Stimulated activated CD4-positive, alpha-beta T cell treated with anti-CD3 and anti-CD28 coated beads, TNF-alpha, amount 100 ng/mL, for 24 hours (primary cell): ENCODE measurements around the gene ENO3.

ENCODE experiments used
- DNase-seq, 3 experiments: peaks; one replicate each; pipeline ENCODE4 v3.0.0-alpha.2; 2020; ENCODE audit warnings: low read depth in 3 of 3

Gene ENO3

GRCh38 chr17:4937553-4937952 lies 13.4 kb upstream of the ENO3 start:
- DNase-seq = no peak

DNA sequence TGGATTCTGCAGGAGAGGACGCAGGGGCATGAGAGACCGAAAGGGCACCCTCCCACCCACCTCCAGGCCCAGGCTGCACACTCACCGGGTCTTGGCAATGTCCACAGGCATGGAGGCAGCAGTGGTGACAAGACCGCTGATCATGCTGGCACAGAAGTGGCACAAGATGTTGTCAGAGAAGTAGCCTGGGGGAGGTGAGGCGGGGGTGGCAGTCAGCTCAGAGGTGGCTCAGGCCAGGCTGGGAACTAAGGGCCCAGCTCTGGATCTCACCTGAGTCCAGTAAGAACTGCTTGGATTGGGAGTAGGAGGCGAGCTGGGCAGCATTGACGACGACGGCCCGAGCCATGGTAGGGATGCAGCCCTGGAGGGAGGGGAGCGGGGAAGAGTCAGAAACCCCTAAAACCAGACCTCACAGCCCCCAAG lies 12.8 kb upstream of the ENO3 start:
- no peak for DNase-seq

GRCh38 chr17:4938688-4939545 lies 12.0 kb upstream of the ENO3 start:
- DNase-seq = no peak

GRCh38 chr17:4939546-4939795 lies 11.4 kb upstream of the ENO3 start:
- DNase-seq = no peak

GRCh38 chr17:4939796-4940554 lies 10.9 kb upstream of the ENO3 start, which contains the start of the genes RNF167 and SLC25A11:
Gene RNF167 (plus strand): TSS chr17:4940268. CDS start chr17:4940910, 642 bp downstream.
Gene SLC25A11 (minus strand): TSS chr17:4940046. CDS start chr17:4939910, 136 bp downstream.
- peak; percentile 89 to 94 (median 92) for DNase-seq

DNA sequence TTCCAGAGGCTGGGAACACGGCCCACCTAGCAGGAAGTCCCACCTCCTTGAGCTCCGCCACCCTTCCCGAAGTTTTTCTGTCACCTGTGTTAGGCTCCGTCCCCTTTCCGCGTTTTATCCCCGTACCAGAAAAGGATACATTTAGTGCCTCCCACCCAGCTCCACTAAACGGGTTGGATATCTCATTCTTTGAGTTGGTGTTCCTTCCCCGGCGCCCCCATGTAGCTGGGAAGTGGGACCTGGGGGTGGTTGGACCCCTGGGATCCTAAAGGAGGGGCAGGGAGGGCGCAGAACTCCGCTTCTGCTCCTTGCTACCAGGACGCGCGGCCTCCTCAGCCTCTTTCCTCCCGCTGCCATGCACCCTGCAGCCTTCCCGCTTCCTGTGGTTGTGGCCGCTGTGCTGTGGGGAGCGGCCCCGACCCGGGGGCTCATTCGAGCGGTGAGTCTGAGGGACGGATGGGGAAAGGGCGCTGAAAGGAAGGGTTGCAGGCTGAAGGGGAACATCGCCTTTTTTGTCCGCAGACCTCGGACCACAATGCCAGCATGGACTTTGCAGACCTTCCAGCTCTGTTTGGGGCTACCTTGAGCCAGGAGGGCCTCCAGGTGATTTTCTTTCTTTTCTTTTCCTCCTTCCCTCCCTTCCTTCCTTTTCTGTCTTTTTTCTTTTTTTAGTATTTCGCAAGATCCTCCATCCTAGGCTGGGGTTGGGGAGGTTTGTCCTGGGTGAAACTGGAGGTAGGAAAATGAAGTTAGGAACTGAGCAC lies 10.2 kb upstream of the ENO3 start:
- peak in 1 of 3 experiments; percentile 44 for DNase-seq

DNA sequence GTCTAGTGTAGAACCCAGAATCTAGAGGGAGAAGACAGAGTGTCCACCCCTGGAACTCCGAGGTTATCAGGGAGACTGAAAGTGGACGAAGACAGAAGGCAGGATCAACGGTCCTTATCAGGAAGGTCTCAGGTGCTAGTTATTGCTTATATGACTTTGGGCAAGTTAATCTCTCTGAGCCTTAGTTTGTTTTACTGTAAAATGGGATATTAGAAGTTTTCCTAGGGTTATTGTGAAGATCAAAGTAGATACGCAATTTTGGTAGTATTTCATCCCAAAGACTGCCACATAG lies 9.7 kb upstream of the ENO3 start:
- no peak for DNase-seq

GRCh38 chr17:4942760-4943508 lies 8.0 kb upstream of the ENO3 start:
- DNase-seq = no peak

DNA sequence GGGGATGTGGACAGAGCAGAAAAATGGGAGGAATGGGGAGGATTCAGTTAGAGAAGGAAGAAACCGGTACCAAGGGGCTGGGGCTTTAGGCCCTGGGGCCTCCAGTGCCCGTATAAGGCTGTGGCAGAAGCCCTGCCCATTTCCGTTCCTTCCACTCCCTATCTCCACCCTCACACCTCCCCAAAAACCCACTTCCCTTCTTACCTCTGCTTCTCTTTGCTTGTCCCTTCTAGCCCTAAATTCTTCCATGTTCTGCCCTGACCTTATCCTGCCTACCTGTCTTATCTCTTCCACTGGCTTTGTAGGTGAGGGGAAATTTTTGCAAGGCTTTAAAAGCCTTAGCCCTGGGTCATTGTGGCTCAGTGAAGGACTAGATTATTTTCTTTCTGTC lies 6.8 kb upstream of the ENO3 start:
- DNase-seq = peak in 1 of 3 experiments; percentile 58

GRCh38 chr17:4944554-4945175 lies 6.3 kb upstream of the ENO3 start:
- DNase-seq = peak in 1 of 3 experiments; percentile 46

GRCh38 chr17:4945176-4945943 lies 5.6 kb upstream of the ENO3 start:
- peak; percentile 72 to 86 (median 83) for DNase-seq

- no peak for DNase-seq
Observed at GRCh38 chr17:4945944-4946280, 5.0 kb upstream of the ENO3 start.

- no peak for DNase-seq
Observed at GRCh38 chr17:4946312-4946976, 4.5 kb upstream of the ENO3 start.

DNA sequence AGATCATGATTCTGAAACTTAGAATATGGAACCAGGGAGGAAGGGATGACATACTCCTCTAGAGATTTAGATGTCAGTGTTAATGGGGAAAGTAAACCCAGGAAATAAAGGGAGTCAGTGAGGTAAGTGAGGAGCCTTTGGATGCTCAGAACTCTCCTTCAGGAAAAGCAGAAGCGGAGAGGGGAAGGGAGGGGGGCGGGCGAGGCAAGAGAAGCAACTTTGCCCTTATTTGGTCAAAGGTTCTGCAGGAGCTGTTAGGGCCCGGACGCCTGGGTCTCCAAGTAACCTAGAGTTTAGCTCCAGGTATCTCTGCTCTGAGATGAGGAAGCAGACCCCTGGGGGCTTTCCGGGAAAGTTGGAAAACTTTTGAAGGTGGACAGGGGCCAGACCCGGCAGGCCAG lies 3.9 kb upstream of the ENO3 start:
- DNase-seq = no peak

- DNase-seq = peak in 1 of 3 experiments; percentile 73
Observed at GRCh38 chr17:4947411-4948165, 3.3 kb upstream of the ENO3 start.

DNA sequence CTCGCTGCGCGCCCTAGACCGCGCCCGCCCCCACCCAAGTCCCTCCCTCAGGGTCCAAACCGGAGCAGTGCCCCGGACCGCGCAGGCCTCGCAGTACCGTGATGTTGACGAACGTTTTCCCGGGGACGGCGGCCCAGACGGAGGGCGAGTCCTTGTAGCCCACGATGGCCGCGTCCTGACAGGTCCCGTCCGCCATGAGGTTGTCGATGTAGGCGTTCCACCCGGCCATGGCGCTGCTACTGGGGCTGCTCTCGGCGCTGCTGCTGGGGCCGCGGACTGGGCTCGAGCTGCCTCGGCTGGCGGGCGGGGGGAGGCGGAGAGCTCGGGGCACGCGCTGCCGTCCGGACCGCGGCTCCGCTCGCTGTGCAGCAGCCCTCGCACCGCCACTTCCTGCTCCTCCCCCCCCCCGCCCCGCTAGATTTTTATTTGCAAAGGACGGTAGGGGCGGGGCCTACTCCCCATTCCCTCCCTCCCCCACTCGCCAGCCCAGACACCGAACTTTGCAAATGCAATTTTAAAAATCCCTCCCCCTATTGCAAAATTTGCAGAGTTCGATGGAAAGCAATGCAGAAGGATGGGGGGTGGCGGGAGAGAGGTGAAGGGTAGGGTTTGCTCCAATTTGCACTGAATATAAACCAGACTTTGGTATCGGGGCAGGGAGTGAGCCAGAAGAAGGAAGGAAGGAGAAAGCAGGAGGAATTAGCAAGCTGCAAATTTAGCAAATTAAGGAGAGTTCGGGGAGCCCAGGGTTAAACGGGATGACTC lies 2.6 kb upstream of the ENO3 start, which contains the start of gene PFN1:
Gene PFN1 (minus strand): TSS at position 365 of the 765 bp plus-strand sequence. CDS start 136 bp downstream, at position 229.
- peak; percentile 86 to 92 (median 87) for DNase-seq

DNA sequence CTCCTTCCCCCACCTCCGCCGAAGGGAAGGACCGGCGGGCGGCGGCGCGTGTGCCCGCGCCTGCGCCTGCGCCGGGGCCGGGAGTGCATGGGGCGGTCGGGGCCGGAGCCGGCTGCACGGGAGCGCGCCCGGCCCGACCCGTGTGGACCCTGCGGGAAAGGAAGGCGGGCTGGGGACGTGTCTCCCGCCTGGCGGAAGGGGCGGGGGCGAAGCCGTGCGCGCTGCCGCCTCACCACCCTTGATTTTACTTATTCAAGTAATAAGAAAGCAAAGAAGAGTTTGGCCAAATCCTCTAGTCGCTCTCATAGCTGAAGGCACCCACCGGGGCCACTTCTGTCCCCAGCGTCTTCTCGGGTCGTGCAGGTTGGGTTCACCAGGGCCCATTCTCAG lies 2.0 kb upstream of the ENO3 start:
- peak in 2 of 3 experiments; percentile 67 to 76 for DNase-seq

GRCh38 chr17:4949321-4950074 lies 1.4 kb upstream of the ENO3 start:
- peak in 2 of 3 experiments; percentile 55 to 82 for DNase-seq
